ENCODE data around the gene LRP1B. TPM values are rescaled to one million over a fixed set of nuclear protein-coding genes. Genes with fewer than 3 reads are reported as not detected.

LRP1B gene
- polyA plus RNA-seq, 2 of the 4 experiments (the other 2 are of a cell fraction): 0.03 TPM; not detected in 1

DNA sequence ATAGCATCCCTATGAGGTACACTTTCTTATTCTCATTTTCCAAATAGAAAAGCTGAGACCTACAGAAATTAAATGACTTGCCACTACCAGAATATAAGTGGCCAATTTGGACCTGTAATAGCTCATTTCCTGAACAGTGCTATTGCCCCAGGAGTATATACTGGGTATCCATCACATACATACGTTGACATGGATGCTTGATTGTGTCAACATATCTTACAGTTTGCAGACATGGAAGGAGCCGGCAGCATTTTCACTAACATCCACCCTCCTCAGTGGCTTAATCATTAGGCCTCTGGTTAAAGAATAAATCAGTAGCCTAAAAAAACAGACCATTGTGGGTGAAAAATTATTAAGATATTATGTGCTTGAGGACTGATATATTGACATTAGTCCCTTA lies 829.3 kb downstream of the LRP1B start (continued):
- no peak for TF ChIP-seq POLR2AphosphoS2 (conservative IDR thresholded peaks at IDR 0.05; ENCODE audit: low read length)
- no peak for TF ChIP-seq CBX2 (IDR thresholded peaks at IDR 0.05; ENCODE audit: borderline replicate concordance, low read depth)
- TF ChIP-seq SMC3 (IDR thresholded peaks at IDR 0.05): no peak
- TF ChIP-seq, protein P1, sequence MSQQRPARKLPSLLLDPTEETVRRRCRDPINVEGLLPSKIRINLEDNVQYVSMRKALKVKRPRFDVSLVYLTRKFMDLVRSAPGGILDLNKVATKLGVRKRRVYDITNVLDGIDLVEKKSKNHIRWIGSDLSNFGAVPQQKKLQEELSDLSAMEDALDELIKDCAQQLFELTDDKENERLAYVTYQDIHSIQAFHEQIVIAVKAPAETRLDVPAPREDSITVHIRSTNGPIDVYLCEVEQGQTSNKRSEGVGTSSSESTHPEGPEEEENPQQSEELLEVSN (IDR thresholded peaks at IDR 0.05; ENCODE audit: borderline replicate concordance, low read depth): no peak
- TF ChIP-seq ESRRA (IDR thresholded peaks at IDR 0.05; ENCODE audit: borderline replicate concordance, low read length): no peak

DNA sequence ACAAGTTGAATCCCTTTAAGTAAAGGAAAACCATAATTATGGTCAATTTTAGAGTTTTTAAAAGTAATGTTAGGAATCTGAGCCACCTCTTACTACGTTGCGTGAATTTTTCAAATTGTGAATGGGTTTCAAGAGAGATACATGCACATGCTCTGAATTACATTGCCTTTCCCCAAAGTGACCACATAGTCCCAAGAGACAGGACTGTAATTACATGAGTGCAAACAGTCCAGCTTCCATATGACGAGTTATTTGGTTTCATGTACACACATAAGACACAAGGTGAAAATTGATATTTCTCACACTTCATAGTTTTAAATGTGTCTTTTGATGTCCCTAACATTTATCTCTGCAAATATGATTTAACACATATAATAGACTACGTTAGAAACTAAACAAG lies 850.8 kb downstream of the LRP1B start:
- Histone ChIP-seq H3K4me2 (no peak overlapping the region), H3K27ac (no peak overlapping the region), H3K9me3 (no peaks in the 10 kb centered on the region), H3K4me1 (no peaks in the 10 kb centered on the region), H3K4me3 (no peak overlapping the region)
- WGBS (ENCODE audit: missing lambda C conversion rate): 64% methylated on average over 4 of the region's 4 CpGs
- ChIA-PET POLR2A (no interaction called here), CTCF (no interaction called here)
- FAIRE-seq: no peak
- ATAC-seq: no peak
- DNase-seq (ENCODE audit: low read depth in 1 of 2, low spot score in 1 of 2): no peak
- no peak for TF ChIP-seq FOSB (CRISPR knock-in tag; IDR thresholded peaks at IDR 0.05)
- no peak for TF ChIP-seq JUN (IDR thresholded peaks at IDR 0.05)
- no peak for TF ChIP-seq NPAS2 (CRISPR knock-in tag; IDR thresholded peaks at IDR 0.05; ENCODE audit: borderline replicate concordance)
- TF ChIP-seq POLR2AphosphoS2 (conservative IDR thresholded peaks at IDR 0.05; ENCODE audit: low read length): no peak
- no peak for TF ChIP-seq ESRRA (IDR thresholded peaks at IDR 0.05; ENCODE audit: borderline replicate concordance, low read length)
- TF ChIP-seq HDAC2 (IDR thresholded peaks at IDR 0.05): no peak
- TF ChIP-seq EP300 (IDR thresholded peaks at IDR 0.05): no peak
- TF ChIP-seq, protein P2, sequence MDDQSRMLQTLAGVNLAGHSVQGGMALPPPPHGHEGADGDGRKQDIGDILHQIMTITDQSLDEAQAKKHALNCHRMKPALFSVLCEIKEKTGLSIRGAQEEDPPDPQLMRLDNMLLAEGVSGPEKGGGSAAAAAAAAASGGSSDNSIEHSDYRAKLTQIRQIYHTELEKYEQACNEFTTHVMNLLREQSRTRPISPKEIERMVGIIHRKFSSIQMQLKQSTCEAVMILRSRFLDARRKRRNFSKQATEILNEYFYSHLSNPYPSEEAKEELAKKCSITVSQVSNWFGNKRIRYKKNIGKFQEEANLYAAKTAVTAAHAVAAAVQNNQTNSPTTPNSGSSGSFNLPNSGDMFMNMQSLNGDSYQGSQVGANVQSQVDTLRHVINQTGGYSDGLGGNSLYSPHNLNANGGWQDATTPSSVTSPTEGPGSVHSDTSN (IDR thresholded peaks at IDR 0.05): no peak

DNA sequence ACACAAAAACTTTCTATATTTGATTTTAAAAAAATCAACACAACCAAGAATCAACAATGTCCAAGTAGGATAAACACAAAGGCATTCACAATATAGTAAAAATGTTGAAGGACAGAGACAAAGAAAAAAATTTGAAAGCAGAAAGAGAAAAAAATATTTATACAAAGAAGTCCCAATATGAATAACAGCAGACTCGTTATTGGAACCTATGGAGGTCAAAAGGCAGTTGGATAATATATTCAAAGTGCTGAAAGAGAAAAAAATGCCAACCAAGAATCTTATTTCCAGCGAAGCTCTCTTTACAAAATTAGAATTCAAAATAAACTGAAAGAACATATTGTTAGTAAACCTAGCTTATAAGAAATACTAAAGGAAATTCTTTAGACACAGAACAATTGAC lies 859.5 kb downstream of the LRP1B start:
- no peaks in the 10 kb centered on the region for H3K4me1 ChIP-seq
- FAIRE-seq (no peak), DNase-seq (ENCODE audit: low read depth in 1 of 2, low spot score in 1 of 2) (no peak), ATAC-seq (no peak)
- no peaks in the 10 kb centered on the region; the same call in 2 of the 3 replicates for H3K9me3 ChIP-seq
- ChIA-PET POLR2A (no interaction called here), CTCF (no interaction called here)
- no peak overlapping the region for H3K27ac ChIP-seq
- H3K4me2 ChIP-seq: no peak overlapping the region
- TF ChIP-seq NFE2L2 (conservative IDR thresholded peaks at IDR 0.05; ENCODE audit: low read length) (no peak), ZFP36 (IDR thresholded peaks at IDR 0.05; ENCODE audit: borderline replicate concordance, partially characterized antibody) (no peak), KDM1A (IDR thresholded peaks at IDR 0.05; ENCODE audit: low read depth) (no peak), MAZ (IDR thresholded peaks at IDR 0.05; ENCODE audit: borderline replicate concordance, low read depth, low read length) (no peak), ZNF302 (CRISPR knock-in tag; IDR thresholded peaks at IDR 0.05) (no peak), CEBPB (IDR thresholded peaks at IDR 0.05) (no peak), MYC (IDR thresholded peaks at IDR 0.05; ENCODE audit: borderline replicate concordance, low read length) (no peak), TFCP2L1 (CRISPR knock-in tag; IDR thresholded peaks at IDR 0.05) (no peak)
- no peak overlapping the region for H3K4me3 ChIP-seq
- 3% methylated on average over 2 of the region's 2 CpGs for WGBS (ENCODE audit: missing lambda C conversion rate)

DNA sequence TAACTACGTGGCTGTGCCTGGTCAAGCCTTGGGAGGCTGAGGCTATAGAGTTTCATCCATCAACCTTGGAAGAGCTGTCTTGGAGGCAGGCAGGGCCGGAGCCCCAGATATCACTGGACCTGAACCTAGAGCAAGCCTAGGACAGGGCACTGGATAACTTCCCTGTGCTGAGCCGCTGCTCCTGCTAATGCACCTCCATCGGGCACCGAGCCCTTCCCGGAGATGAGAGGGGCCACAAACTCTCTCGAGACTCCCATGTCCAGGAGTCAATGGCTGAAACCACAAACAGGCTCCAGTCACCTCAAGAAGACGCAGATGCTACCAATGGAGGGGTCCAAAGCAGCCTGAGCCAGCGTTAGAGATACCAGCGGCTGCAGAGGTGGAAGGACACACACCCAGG lies 866.0 kb downstream of the LRP1B start:
- DNase-seq (ENCODE audit: low read depth in 1 of 2, low spot score in 1 of 2): no peak
- no peaks in the 10 kb centered on the region for H3K4me1 ChIP-seq
- WGBS (ENCODE audit: missing lambda C conversion rate): 42% methylated on average over 10 of the region's 10 CpGs
- no peak for ATAC-seq
- ChIA-PET POLR2A (no interaction called here), CTCF (no interaction called here)
- FAIRE-seq: no peak
- H3K27ac ChIP-seq: no peak overlapping the region
- no peak overlapping the region for H3K4me3 ChIP-seq
- no peaks in the 10 kb centered on the region for H3K9me3 ChIP-seq
- no peak overlapping the region for H3K4me2 ChIP-seq
- TF ChIP-seq, protein P2 (IDR thresholded peaks at IDR 0.05): no peak
- TF ChIP-seq KDM5A (IDR thresholded peaks at IDR 0.05) (no peak), CBX8 (IDR thresholded peaks at IDR 0.05) (no peak), TP53 (CRISPR knock-in tag; IDR thresholded peaks at IDR 0.05) (no peak), EHF (CRISPR knock-in tag; IDR thresholded peaks at IDR 0.05) (no peak), CBX2 (IDR thresholded peaks at IDR 0.05; ENCODE audit: borderline replicate concordance, low read depth) (no peak), FOSB (CRISPR knock-in tag; IDR thresholded peaks at IDR 0.05) (no peak)
- TF ChIP-seq, protein P3, sequence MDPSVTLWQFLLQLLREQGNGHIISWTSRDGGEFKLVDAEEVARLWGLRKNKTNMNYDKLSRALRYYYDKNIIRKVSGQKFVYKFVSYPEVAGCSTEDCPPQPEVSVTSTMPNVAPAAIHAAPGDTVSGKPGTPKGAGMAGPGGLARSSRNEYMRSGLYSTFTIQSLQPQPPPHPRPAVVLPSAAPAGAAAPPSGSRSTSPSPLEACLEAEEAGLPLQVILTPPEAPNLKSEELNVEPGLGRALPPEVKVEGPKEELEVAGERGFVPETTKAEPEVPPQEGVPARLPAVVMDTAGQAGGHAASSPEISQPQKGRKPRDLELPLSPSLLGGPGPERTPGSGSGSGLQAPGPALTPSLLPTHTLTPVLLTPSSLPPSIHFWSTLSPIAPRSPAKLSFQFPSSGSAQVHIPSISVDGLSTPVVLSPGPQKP (IDR thresholded peaks at IDR 0.05; ENCODE audit: low read depth, low read length): no peak
- TF ChIP-seq, protein P4, sequence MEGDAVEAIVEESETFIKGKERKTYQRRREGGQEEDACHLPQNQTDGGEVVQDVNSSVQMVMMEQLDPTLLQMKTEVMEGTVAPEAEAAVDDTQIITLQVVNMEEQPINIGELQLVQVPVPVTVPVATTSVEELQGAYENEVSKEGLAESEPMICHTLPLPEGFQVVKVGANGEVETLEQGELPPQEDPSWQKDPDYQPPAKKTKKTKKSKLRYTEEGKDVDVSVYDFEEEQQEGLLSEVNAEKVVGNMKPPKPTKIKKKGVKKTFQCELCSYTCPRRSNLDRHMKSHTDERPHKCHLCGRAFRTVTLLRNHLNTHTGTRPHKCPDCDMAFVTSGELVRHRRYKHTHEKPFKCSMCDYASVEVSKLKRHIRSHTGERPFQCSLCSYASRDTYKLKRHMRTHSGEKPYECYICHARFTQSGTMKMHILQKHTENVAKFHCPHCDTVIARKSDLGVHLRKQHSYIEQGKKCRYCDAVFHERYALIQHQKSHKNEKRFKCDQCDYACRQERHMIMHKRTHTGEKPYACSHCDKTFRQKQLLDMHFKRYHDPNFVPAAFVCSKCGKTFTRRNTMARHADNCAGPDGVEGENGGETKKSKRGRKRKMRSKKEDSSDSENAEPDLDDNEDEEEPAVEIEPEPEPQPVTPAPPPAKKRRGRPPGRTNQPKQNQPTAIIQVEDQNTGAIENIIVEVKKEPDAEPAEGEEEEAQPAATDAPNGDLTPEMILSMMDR (IDR thresholded peaks at IDR 0.05): no peak
- TF ChIP-seq, protein P5, sequence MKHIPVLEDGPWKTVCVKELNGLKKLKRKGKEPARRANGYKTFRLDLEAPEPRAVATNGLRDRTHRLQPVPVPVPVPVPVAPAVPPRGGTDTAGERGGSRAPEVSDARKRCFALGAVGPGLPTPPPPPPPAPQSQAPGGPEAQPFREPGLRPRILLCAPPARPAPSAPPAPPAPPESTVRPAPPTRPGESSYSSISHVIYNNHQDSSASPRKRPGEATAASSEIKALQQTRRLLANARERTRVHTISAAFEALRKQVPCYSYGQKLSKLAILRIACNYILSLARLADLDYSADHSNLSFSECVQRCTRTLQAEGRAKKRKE (CRISPR knock-in tag; IDR thresholded peaks at IDR 0.05; ENCODE audit: low read depth): no peak

Data from A549 (cell line).